T-helper 2 cell treated with Interferon-gamma antibody and Interleukin-4, amounts not matched to agents 100 ng/mL and 5 ng/mL, for 36 hours (primary cell): ENCODE results near the gene ATP9A. TPM values are rescaled to one million over a fixed set of nuclear protein-coding genes. Genes with fewer than 3 reads are reported as not detected.

Experiments used
- intact Hi-C: fragments of 100-400 bp; cut with micrococcal nuclease; formaldehyde crosslinking; loops from one replicate; pipeline ENCODE4 v1.15.1; 2023
- total RNA-seq: library from RNA; stranded (reverse); gene quantifications from 2 replicates; pipeline ENCODE4 v1.2.3, GENCODE V29; 2022

The ATP9A gene
- total RNA-seq, 1 donor from 2014 or later: 1.1 TPM

- intact Hi-C loops: no loop called here
These were observed 134.8 kb downstream of the ATP9A start for GRCh38 chr20:51633430-51633829.

DNA sequence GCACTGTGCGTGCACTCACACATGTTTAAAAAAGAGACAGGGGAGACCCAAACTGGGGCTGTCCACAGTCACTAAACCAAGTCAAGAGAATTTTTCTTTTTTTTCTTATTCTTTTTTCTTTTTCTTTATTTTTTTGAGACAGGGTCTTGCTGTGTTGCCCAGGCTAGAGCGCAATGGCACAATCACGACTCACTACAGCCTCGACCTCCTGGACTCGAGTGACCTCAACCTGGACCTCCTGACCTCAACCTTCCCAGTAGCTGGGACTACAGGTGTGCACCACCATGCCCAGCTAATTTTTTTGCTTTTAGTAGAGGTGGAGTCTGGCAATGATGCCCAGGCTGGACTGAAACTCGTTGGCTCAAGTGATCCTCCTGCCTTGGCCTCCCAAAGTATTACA, 136.2 kb downstream of the ATP9A start:
- intact Hi-C loops: loop anchor here (2.0 kb wide), 1 partner anchor 29 kb away; no protein-coding TSS in a partner anchor

DNA sequence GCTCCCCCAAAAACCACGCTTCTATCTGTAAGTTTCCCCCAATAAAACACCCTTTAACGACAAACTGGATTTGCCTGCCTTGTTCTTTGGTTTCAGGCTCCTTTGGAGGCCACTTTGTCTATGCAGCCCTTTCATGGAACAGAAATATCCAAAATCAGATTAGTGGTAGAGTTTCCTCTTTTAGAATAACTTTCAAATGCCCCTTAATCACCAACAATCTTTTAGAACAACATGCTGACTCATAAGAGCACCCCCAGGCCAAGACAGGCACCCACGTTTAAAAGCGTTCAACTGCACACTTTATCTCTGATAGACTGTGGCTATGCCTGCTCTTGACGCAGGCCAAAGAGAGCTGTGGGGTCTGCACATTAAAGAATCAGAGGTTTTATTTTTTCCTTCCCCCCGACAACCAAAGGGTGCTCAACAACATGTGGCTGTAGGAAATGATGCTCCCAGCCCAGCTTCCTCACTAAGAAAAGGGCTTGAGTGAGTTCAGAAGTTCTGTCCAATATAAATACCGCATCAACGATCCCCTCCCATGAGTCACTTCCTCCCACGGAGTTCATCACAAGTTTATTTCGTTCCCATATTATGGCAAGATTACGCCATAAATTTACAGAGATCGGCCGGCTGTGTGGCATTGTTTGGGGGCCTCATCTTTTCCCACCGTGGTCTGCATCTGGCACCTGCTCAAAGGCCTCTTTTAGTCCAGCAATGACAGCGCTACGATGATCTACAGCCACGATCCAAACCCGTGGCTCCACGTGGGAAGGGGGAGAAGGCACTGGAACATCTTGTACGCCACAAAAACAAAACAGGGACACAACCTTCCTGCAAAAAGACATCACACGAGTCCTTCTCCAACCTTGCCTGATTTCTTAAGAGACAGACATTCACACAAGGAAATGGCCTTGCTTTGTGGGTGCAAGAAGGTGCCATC, 136.9 kb downstream of the ATP9A start:
- intact Hi-C loops: loop anchor here (2.0 kb wide), 1 partner anchor 30 kb away; no protein-coding TSS in a partner anchor

- intact Hi-C loops: loop anchor here (2.0 kb wide), 1 partner anchor 31 kb away; no protein-coding TSS in a partner anchor
These were observed 138.7 kb downstream of the ATP9A start for GRCh38 chr20:51629399-51630058.

GRCh38 chr20:51628533-51629398, 139.4 kb downstream of the ATP9A start:
- intact Hi-C loops: no loop called here

GRCh38 chr20:51627586-51627985, 140.6 kb downstream of the ATP9A start:
- intact Hi-C loops: no loop called here

DNA sequence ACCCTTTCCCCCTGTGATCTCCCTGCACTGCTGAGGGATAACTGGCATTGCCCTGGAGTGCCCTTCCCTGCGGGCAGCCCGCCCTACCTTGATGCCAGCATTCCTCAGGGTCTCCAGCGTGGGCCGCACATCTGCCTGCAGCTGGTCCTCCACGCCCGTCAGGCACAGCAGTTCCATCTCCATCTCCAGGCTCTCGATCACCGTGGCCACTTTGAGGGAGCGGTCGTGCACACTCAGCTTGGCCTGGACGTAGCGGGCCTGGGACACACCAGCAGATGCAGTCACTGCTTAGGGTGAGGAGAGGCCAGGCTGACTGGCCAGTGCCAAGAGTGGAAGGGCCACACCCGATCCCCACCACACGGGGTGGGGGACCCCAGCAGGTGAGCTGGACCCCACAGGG, 143.1 kb downstream of the ATP9A start:
- intact Hi-C loops: no loop called here

DNA sequence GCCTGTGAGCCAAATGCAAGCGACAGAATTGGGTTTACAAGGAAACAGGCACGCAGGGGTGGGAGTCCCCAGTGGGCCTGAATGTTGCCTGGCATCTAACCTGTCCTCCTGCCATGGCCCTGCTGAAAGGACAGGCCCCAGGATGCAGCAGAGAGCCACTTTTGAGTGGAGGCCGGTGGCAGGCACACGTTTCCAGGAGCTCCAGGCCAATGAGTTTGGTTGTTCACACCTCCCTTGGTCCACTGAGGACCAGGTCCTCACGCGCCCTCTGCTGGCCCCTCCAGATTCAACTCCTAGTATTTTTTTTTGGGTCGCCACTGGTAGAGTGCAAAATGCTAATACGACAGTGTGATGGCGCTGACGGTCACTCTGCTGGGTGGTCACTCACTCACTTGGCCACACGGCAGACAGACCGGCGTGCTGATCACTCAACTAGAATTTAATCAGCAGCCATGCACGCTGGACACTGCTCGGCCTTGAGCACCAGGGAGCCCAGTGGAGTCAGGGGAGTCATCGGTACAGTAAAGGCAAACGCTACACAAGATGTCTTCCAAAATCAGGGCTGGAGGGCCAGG, 143.9 kb downstream of the ATP9A start:
- intact Hi-C loops: loop anchor here (1.0 to 5.0 kb wide), 2 partner anchors 252 to 637 kb away; no protein-coding TSS in a partner anchor

DNA sequence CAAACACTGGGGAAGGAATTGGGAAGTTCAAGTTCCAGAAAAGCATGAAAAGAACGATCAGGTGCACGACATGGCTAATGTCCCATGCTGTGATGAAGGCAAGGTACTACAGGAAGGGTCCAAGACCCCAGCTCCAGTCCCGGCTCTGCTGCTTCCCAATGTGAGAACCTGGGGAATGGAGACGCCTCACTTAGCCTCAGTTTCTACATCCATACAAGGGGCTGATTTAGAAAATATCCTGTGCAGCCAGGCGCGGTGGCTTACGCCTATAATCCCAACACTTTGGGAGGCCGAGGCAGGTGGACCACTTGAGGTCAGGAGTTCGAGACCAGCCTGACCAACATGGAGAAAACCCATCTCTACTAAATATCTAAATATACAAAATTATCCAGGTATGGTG, 144.9 kb downstream of the ATP9A start:
- intact Hi-C loops: loop anchor here (5.0 kb wide), 1 partner anchor 636 kb away; no protein-coding TSS in a partner anchor

- intact Hi-C loops: loop anchor here (5.0 kb wide), 1 partner anchor 635 kb away; no protein-coding TSS in a partner anchor
These were observed 146.0 kb downstream of the ATP9A start for GRCh38 chr20:51622004-51622874.

DNA sequence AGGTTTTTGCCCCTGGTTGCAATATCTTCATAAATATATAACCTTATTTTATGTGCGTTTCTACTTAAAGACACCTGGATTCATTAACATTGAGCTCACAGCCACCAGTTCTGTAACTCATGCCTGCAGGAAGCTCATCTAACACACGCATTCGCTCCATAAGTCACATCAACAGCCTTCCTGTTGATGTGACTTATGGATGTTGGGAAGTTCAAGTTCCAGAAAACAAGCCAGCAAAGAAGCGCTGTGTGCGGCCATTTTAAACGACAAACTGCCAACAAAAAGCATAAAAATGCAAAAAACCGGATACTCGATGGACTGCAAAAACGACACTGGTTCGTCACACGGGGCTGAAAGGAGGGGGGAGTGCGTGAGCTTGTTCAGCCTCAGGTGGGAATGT, 147.8 kb downstream of the ATP9A start:
- intact Hi-C loops: loop anchor here (5.0 kb wide), 1 partner anchor 633 kb away; no protein-coding TSS in a partner anchor

GRCh38 chr20:51616060-51616459, 152.1 kb downstream of the ATP9A start:
- intact Hi-C loops: no loop called here

GRCh38 chr20:51614687-51615086, 153.5 kb downstream of the ATP9A start:
- intact Hi-C loops: no loop called here

- intact Hi-C loops: no loop called here
These were observed 154.6 kb downstream of the ATP9A start for GRCh38 chr20:51613580-51613979.

- intact Hi-C loops: no loop called here
These were observed 155.3 kb downstream of the ATP9A start for GRCh38 chr20:51612896-51613295.

- intact Hi-C loops: no loop called here
These were observed 156.6 kb downstream of the ATP9A start for GRCh38 chr20:51611625-51611890.

GRCh38 chr20:51610761-51611624, 157.2 kb downstream of the ATP9A start:
- intact Hi-C loops: no loop called here

DNA sequence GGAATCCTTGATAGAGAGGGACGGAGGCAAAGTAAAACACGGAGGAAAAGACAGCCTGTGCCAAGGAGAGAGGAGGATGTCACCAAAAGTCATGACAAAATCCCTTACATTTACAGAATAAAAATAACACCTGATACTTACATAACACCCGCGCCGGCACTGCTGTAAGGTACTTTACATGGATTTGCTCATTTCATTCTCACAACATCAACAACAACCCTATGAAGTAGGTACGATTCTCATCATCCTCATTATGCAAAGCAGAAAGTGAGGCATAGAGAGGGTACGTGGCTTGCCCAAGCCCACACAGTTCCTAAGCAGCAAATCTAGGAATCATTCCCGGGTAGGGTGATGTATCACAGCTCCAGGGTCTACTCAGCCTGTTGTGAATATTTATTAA, 158.1 kb downstream of the ATP9A start:
- intact Hi-C loops: no loop called here

DNA sequence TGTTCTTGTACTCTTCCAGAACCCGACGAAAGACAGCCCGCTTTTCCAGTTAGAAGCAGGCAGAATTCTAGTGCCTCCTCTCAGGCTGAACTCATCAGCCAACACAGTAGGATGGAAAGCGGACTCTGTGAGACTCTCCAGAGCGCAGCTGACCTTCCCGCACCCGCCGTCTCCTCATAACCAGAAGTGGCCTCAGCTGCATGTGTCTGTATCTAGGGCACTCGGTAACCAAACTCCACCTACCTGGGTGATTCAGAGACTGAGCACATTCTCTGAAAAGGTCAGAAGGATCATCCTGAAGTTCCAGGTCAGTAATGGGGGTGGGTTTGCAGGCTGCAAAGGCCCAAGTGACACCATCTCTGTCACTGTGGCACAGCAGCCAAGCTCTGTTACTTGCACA, 158.9 kb downstream of the ATP9A start:
- intact Hi-C loops: no loop called here
